ENCODE results near the gene CXXC1.

- TF ChIP-seq EP300 (IDR thresholded peaks at IDR 0.05; ENCODE audit: borderline replicate concordance) (no peak), TAF1 (IDR thresholded peaks at IDR 0.05; ENCODE audit: low read depth) (no peak)
Observed at GRCh38 chr18:50277942-50278341, 9.6 kb downstream of the CXXC1 start.

Data from Ishikawa (cell line).